Measurements from ENCODE around the gene SCNN1G.

The SCNN1G gene

GRCh38 chr16:23225109-23225508 lies 42.6 kb downstream of the SCNN1G start:
- TF ChIP-seq CTCF (IDR thresholded peaks at IDR 0.05) = no peak

- no peak for TF ChIP-seq CTCF (IDR thresholded peaks at IDR 0.05)
Observed at GRCh38 chr16:23225634-23226033, 43.1 kb downstream of the SCNN1G start.

DNA sequence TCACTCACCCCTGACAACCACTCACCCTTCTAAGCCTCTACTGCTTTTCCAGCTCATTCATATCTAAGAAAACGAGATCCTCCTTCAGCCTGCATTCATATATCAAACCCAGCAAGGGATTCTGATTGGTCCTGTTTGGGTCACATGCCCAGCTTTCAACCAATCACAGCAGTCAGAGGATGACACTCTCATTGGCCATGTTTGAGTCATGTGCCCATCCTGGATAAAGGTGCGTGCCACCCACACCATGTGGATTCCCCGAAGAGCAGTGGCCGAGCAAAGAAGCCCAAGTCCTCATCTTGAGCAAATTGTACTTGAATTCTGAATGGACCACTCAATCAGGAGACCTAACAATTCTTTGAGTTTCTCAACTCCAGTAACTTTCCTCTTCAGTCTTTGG lies 45.0 kb downstream of the SCNN1G start:
- no peak for TF ChIP-seq CTCF (IDR thresholded peaks at IDR 0.05)

DNA sequence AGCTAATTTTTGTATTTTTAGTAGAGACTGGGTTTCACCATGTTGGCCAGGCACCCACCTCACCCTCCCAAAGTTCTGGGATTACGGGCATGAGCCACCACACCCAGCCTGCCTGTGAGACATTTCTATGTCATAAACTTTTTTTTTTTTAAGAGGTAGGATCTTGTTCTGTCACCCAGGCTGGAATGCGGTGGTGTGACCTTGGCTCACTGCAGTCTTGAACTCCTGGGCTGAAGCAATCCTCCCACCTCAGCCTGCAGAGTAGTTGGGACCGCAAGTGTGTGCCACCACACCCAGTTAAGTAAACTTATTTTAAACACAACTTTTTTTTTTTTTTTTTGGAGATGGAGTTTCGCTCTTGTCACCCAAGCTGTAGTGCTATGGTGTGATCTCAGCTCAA lies 47.2 kb downstream of the SCNN1G start:
- TF ChIP-seq CTCF (IDR thresholded peaks at IDR 0.05) = no peak

DNA sequence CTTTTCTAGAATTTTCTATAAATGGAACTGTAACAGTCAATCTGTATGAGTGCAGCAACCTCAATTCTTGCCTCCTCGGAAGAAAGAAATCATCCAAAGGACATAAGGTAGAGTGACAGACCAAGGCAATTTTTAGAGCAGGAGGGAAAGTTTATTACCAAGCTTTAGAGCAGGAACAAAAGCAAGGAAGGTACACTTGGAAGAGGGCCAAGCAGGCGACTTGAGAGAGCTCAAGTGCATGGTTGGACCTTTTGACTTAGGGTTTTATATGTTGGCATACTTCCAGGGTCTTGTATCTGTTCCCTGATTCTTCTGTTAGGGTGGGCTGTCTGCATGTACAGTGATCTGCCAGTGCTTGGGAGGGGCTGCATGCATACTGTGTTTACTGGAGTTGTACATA lies 50.3 kb downstream of the SCNN1G start:
- TF ChIP-seq CTCF (IDR thresholded peaks at IDR 0.05) = no peak

GRCh38 chr16:23235176-23235575 lies 52.6 kb downstream of the SCNN1G start:
- TF ChIP-seq CTCF (IDR thresholded peaks at IDR 0.05) = no peak

- TF ChIP-seq CTCF (IDR thresholded peaks at IDR 0.05) = no peak
Observed at GRCh38 chr16:23236983-23237382, 54.4 kb downstream of the SCNN1G start.

GRCh38 chr16:23240994-23241393 lies 58.4 kb downstream of the SCNN1G start:
- no peak for TF ChIP-seq CTCF (IDR thresholded peaks at IDR 0.05)

Data from LNCAP (cell line).